Natural killer cell (primary cell): ENCODE data around the gene ARMC3. TPM values are rescaled to one million over a fixed set of nuclear protein-coding genes. Genes with fewer than 3 reads are reported as not detected.
"Not testable (repeated sequence)": the region's sequence is repeated elsewhere in the genome, so short reads cannot be mapped to it uniquely, and the experiment has no call there.

Source experiments
- ATAC-seq, 3 donors: fragments of 150-1000 bp in 2 of 3; fragments of 200-7000 bp in 1 of 3; cut with Tn5 transposase; 1 replicate in 1 of 3; 2 replicates in 2 of 3; pipeline ENCODE4 v1.10.0; 2021; ENCODE audit warnings: mild to moderate bottlenecking in 2 of 3, moderate library complexity in 2 of 3
- DNase-seq, 2 donors: peaks; one replicate each; pipeline versions ENCODE4 v3.0.0 to v3.0.0-alpha.2; 2013 to 2021; ENCODE audit warnings: mixed read lengths in 1 of 2
- H3K27ac ChIP-seq: one replicate; pipeline ENCODE4 v1.5.1; 2013; ENCODE audit warnings: mild to moderate bottlenecking, low read length
- H3K27me3 ChIP-seq: one replicate; pipeline ENCODE4 v1.6.1; 2013; ENCODE audit warnings: low read length; ENCODE audit not compliant: control insufficient read depth, insufficient read depth
- H3K36me3 ChIP-seq: one replicate; pipeline ENCODE4 v1.6.1; 2013; ENCODE audit warnings: low read length; ENCODE audit not compliant: control insufficient read depth, insufficient read depth
- H3K4me1 ChIP-seq: one replicate; pipeline ENCODE4 v1.6.1; 2013; ENCODE audit warnings: low read length; ENCODE audit not compliant: control insufficient read depth, insufficient read depth
- H3K4me3 ChIP-seq: one replicate; pipeline ENCODE4 v1.5.1; 2013; ENCODE audit warnings: low read length
- H3K9me3 ChIP-seq: one replicate; pipeline ENCODE4 v1.6.1; 2013; ENCODE audit warnings: low read length; ENCODE audit not compliant: control insufficient read depth, insufficient read depth
- H3K27ac Mint-ChIP-seq, 2 donors: one replicate each; pipeline ENCODE4 v1.8.0; 2022; ENCODE audit warnings: mild to moderate bottlenecking in 2 of 2, mixed read lengths in 2 of 2, moderate library complexity in 1 of 2
- H3K27me3 Mint-ChIP-seq, 2 donors: one replicate each; pipeline ENCODE4 v1.8.0; 2022; ENCODE audit warnings: low read depth in 2 of 2, mixed read lengths in 2 of 2
- H3K36me3 Mint-ChIP-seq: one replicate; pipeline ENCODE4 v1.8.0; 2022; ENCODE audit warnings: mixed read lengths
- H3K4me1 Mint-ChIP-seq, 2 donors: one replicate each; pipeline ENCODE4 v1.8.0; 2022; ENCODE audit warnings: mixed read lengths in 2 of 2
- H3K4me3 Mint-ChIP-seq: one replicate; pipeline ENCODE4 v1.8.0; 2022; ENCODE audit warnings: mild to moderate bottlenecking, moderate library complexity, mixed read lengths
- H3K9me3 Mint-ChIP-seq, 2 donors: one replicate each; pipeline ENCODE4 v1.8.0; 2022; ENCODE audit warnings: mixed read lengths in 2 of 2
- WGBS: methylation state at CpG from one replicate; pipeline ENCODE4 v1.1.7; 2013; ENCODE audit warnings: missing lambda C conversion rate; ENCODE audit not compliant: insufficient coverage; 5-methylcytosine and 5-hydroxymethylcytosine counted together
- intact Hi-C: fragments of 100-400 bp; cut with micrococcal nuclease; formaldehyde crosslinking; loops from one replicate; pipeline ENCODE4 v1.14.2; 2022
- total RNA-seq, 4 donors: library from RNA; stranded (reverse); fragments of 120-200 nt in 1 of 4; gene quantifications; one replicate each; pipeline versions ENCODE4 v1.2.3 to v1.2.4, GENCODE V29; 2013 to 2022
- TF ChIP-seq, protein P1 (sequence below): fragments of 200-600 bp; IDR thresholded peaks from one replicate; pipeline ENCODE4 v1.8.0; 2022; ENCODE audit warnings: antibody characterized with exemption

The ARMC3 gene
- total RNA-seq, 3 donors from 2014 or later (not counting 1 experiment from before 2014, with no cell fraction given): 0.65 to 0.68 TPM; not detected in 1

DNA sequence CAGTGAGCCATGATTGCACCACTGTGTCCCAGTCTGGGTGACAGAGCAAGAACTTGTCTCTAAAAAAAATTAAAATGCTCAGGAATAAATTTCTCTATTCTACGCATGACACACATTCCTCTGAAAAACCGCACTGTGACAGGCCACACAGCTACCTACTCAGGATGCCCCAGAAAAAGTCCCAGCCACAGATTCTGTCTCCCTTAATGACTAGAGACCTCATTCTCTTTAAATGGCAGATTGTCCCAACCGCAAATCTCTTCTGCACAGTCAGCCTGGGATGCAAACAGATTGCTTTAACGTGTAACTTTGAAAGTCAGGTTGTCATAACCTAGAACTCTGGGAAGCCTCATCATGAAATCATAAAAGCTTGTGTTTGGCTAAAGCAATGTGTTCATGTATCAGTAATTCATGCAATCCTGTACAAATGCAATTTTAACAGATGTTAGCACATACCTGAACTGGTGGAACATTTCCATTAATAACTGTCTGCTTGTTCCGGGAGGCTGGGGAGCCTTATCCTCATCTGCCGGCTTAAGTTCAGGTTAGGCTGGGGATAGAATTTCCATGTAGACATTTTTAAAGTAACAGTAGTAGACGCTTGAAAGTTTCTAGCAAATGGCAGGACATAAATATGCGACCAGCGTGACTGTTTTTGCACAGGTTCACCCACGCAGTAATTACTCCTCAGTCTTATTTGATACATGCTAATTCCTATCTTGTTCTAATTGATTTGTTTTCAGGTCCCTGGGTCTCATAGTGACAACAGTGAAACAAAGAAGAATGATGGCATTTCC is 141.4 kb downstream of the ARMC3 start:
- Mint-ChIP-seq H3K9me3 (no peaks in the 10 kb centered on the region), H3K27ac (no peak overlapping the region), H3K27me3 (peaks cover 6 to 9% of the 10 kb centered on the region in 2 donors), H3K4me1 (peaks cover 0 to 6% of the 10 kb centered on the region in 2 donors), H3K4me3 (no peak overlapping the region), H3K36me3 (no peaks in the 10 kb centered on the region)
- TF ChIP-seq, protein P1, sequence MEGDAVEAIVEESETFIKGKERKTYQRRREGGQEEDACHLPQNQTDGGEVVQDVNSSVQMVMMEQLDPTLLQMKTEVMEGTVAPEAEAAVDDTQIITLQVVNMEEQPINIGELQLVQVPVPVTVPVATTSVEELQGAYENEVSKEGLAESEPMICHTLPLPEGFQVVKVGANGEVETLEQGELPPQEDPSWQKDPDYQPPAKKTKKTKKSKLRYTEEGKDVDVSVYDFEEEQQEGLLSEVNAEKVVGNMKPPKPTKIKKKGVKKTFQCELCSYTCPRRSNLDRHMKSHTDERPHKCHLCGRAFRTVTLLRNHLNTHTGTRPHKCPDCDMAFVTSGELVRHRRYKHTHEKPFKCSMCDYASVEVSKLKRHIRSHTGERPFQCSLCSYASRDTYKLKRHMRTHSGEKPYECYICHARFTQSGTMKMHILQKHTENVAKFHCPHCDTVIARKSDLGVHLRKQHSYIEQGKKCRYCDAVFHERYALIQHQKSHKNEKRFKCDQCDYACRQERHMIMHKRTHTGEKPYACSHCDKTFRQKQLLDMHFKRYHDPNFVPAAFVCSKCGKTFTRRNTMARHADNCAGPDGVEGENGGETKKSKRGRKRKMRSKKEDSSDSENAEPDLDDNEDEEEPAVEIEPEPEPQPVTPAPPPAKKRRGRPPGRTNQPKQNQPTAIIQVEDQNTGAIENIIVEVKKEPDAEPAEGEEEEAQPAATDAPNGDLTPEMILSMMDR: no peak
- Histone ChIP-seq H3K9me3 (no peaks in the 10 kb centered on the region), H3K27me3 (no peaks in the 10 kb centered on the region), H3K36me3 (no peaks in the 10 kb centered on the region), H3K4me1 (no peaks in the 10 kb centered on the region), H3K27ac (no peak overlapping the region), H3K4me3 (no peak overlapping the region)
- intact Hi-C loops: loop anchor here (2.0 kb wide), 1 partner anchor 1076 kb away; no protein-coding TSS in a partner anchor
- DNase-seq: no peak
- WGBS: 89% methylated on average over 10 of the region's 10 CpGs
- no peak for ATAC-seq

DNA sequence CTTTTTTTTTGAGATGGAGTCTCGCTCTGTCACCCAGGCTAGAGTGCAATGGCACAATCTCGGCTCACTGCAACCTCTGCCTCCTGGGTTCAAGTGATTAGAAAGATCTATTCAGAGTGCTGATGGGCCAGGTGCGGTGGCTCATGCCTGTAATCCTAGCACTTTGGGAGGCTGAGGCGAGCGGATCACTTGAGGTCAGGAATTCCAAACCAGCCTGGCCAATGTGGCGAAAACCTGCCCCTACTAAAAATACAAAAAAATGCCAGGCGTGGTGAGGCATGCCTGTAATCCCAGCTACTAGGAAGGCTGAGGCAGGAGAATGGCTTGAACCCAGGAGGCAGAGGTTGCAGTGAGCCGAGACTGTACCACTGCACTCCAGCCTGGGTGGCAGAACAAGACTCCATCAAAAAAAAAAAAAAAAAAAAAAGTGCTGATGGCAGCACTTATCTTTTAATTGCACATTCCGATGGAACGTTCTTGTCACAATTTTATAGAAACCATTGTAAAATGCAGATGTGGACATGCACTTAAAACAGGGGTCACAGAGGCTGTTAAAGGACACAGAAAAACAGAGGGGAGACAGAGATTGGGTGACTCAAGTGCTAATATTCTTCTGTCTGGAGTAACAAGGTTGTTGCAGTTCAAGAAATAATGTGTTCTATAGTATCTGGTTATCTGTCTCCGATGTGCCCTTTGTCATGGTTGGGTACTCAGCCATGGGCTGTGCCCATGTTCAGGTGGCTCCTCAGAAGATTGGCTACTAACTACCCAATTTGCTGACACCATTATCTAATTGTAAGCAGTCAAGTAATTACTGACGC is 142.4 kb downstream of the ARMC3 start:
- H3K4me1 ChIP-seq, ATAC-seq, H3K9me3 Mint-ChIP-seq, H3K4me3 Mint-ChIP-seq, intact Hi-C loops, DNase-seq, H3K36me3 ChIP-seq, H3K4me1 Mint-ChIP-seq, H3K9me3 ChIP-seq, H3K27me3 ChIP-seq, H3K4me3 ChIP-seq, H3K27ac Mint-ChIP-seq, H3K36me3 Mint-ChIP-seq, H3K27ac ChIP-seq: not testable (repeated sequence)
- whole genome bisulfite sequencing: 91% methylated on average over 12 of the region's 12 CpGs
- peaks cover 6 to 12% of the 10 kb centered on the region in 2 donors for H3K27me3 Mint-ChIP-seq

DNA sequence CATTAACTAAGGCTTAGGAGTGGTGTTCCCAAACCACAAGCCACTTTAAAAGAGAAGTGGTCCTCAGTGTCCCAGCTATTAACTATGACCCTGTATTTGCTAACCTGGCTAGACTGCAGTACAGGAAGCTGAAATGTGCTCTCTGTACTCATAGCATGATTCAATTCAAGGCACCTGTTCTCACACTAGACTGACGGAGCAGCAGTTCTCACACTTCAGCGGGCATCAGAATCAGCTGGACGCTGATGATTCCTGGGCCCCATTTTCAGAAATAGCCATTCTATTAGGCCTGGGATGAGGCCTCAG is 143.0 kb downstream of the ARMC3 start:
- Mint-ChIP-seq H3K4me1 (peaks cover 0 to 6% of the 10 kb centered on the region in 2 donors), H3K9me3 (no peaks in the 10 kb centered on the region), H3K27me3 (peaks cover 6 to 12% of the 10 kb centered on the region in 2 donors), H3K27ac (no peak overlapping the region), H3K4me3 (no peak overlapping the region), H3K36me3 (no peaks in the 10 kb centered on the region)
- Histone ChIP-seq H3K36me3 (no peaks in the 10 kb centered on the region), H3K4me1 (no peaks in the 10 kb centered on the region), H3K9me3 (no peaks in the 10 kb centered on the region), H3K27ac (no peak overlapping the region), H3K4me3 (no peak overlapping the region), H3K27me3 (no peaks in the 10 kb centered on the region)
- ATAC-seq (no peak), DNase-seq (no peak)
- 76% methylated on average over 3 of the region's 3 CpGs for WGBS
- TF ChIP-seq, protein P1: no peak
- intact Hi-C loops: no loop called here

DNA sequence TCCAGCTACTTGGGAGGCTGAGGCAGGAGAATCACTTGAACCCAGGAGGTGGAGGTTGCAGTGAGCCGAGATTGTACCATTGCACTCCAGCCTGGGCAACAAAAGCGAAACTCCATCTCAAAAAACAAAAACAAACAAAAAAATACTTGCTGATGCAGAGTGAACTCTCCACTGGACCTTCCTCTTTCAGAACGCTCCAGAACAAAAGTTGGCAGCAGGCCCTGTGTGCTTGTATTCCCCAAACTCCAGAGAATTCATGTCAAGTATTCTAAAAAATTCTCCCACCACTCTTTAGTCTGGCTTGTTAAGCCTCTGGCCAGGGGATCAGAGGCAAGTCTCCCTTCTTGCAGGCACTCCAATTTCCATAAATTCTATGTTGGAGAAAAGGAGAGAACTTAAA is 144.7 kb downstream of the ARMC3 start:
- intact Hi-C loops, H3K4me3 Mint-ChIP-seq, H3K9me3 ChIP-seq, H3K27ac ChIP-seq, H3K4me3 ChIP-seq, H3K4me1 ChIP-seq, H3K27me3 ChIP-seq, DNase-seq, ATAC-seq, H3K27ac Mint-ChIP-seq, H3K9me3 Mint-ChIP-seq, H3K36me3 ChIP-seq, H3K36me3 Mint-ChIP-seq, H3K4me1 Mint-ChIP-seq: not testable (repeated sequence)
- WGBS: 65% methylated on average over 2 of the region's 3 CpGs
- H3K27me3 Mint-ChIP-seq: peaks cover 6 to 15% of the 10 kb centered on the region in 2 donors
